K562 (cell line): ENCODE results near the gene PCDHA13. TPM values are rescaled to one million over a fixed set of nuclear protein-coding genes. Genes with fewer than 3 reads are reported as not detected.
"Not testable (repeated sequence)": the region's sequence is repeated elsewhere in the genome, so short reads cannot be mapped to it uniquely, and the experiment has no call there.

ENCODE experiments used
- ATAC-seq: fragments of 200-7000 bp; cut with Tn5 transposase; 3 replicates; pipeline ENCODE4 v1.9.1; 2020; ENCODE audit warnings: moderate library complexity
- BruUV-seq: library from RNA; stranded (reverse); fragments of 400-500 nt; replicated peaks from 2 replicates; lab custom pipeline; 2021; lab: Mats Ljungman, UMichigan
- CTCF ChIA-PET: fragments of 300-600 bp; formaldehyde crosslinking; extraction: SDS; loops from one replicate; lab custom pipeline; 2021; ENCODE audit warnings: low intra/inter-chr PET ratio; lab: Yijun Ruan, JAX
- POLR2A ChIA-PET: fragments of 300-600, 350-650 bp; sonication (Branson Sonifier 250); formaldehyde crosslinking; extraction: SDS; loops from one replicate; lab custom pipeline; 2021; ENCODE audit warnings: antibody characterized with exemption, inconsistent platforms; lab: Yijun Ruan, JAX
- DNase-seq, 4 experiments: peaks; one replicate each; pipeline versions ENCODE4 v3.0.0 to v3.0.0-alpha.2; 2011 to 2018; ENCODE audit warnings: low spot score in 3 of 4, mixed read lengths in 3 of 4; ENCODE audit errors: extremely low read depth in 1 of 4
- FAIRE-seq: peaks from 2 replicates; lab custom pipeline; 2011; peaks lifted over from hg19 to GRCh38; lab: Jason Lieb, UNC
- H2AFZ ChIP-seq: 2 replicates; pipeline ENCODE4 v1.6.0; 2011; ENCODE audit warnings: low read depth, low read length, control low read depth, inconsistent platforms
- H3K27ac ChIP-seq: fragments of 200-600 bp; 3 replicates; pipeline ENCODE4 v1.8.0; 2011; ENCODE audit warnings: low read depth, mild to moderate bottlenecking, control low read depth, inconsistent platforms, low read length, moderate library complexity, mixed read lengths; ENCODE audit errors: extremely low read depth
- H3K27me3 ChIP-seq, 2 experiments: fragments of 300-600 bp in 1 of 2; 2 replicates in 1 of 2; 3 replicates in 1 of 2; pipeline versions ENCODE4 v1.6.0 to v1.8.0; 2011; ENCODE audit warnings: inconsistent platforms in 2 of 2, low read length in 2 of 2, mild to moderate bottlenecking in 1 of 2, mixed read lengths in 1 of 2, moderate library complexity in 1 of 2; ENCODE audit not compliant: control insufficient read depth in 2 of 2, insufficient read depth in 2 of 2
- H3K36me3 ChIP-seq: fragments of 300-600 bp; 3 replicates; pipeline ENCODE4 v1.8.0; 2011; ENCODE audit warnings: mild to moderate bottlenecking, low read length, inconsistent platforms; ENCODE audit not compliant: control insufficient read depth, insufficient read depth
- H3K4me1 ChIP-seq, 2 experiments: fragments of 200-600 bp in 1 of 2; replicated peaks in 1 of 2; 2 replicates in 1 of 2; 3 replicates in 1 of 2; pipeline versions ENCODE4 v1.5.1 to v1.8.0; 2011; ENCODE audit warnings: inconsistent platforms in 2 of 2, low read length in 2 of 2, mild to moderate bottlenecking in 1 of 2, mixed read lengths in 1 of 2, moderate library complexity in 1 of 2; ENCODE audit not compliant: control insufficient read depth in 2 of 2, insufficient read depth in 2 of 2
- H3K4me2 ChIP-seq: 2 replicates; pipeline ENCODE4 v1.6.1; 2011; ENCODE audit warnings: low read length, control low read depth, inconsistent platforms, mixed read lengths; ENCODE audit not compliant: insufficient read depth
- H3K4me3 ChIP-seq: fragments of 200-600 bp; sonication (generic), shearing (Covaris generic); 2 replicates; pipeline ENCODE4 v1.5.1; 2016; ENCODE audit warnings: control low read depth, inconsistent platforms
- H3K79me2 ChIP-seq: fragments of 200-600 bp; 3 replicates; pipeline ENCODE4 v1.8.0; 2011; ENCODE audit warnings: low read length, inconsistent platforms; ENCODE audit not compliant: control insufficient read depth, insufficient read depth
- H3K9ac ChIP-seq, 2 experiments: 2 replicates each; pipeline versions ENCODE4 v1.6.0 to v1.6.1; 2011; ENCODE audit warnings: low read depth in 2 of 2, low read length in 2 of 2, control low read depth in 1 of 2, inconsistent platforms in 1 of 2, mild to moderate bottlenecking in 1 of 2, mixed read lengths in 1 of 2; ENCODE audit not compliant: insufficient read depth in 1 of 2
- H3K9me1 ChIP-seq: one replicate; pipeline ENCODE4 v1.6.0; 2011; ENCODE audit warnings: inconsistent platforms, mild to moderate bottlenecking, low read length, moderate library complexity; ENCODE audit not compliant: control insufficient read depth, insufficient read depth
- H3K9me3 ChIP-seq: replicated peaks from 2 replicates; pipeline ENCODE4 v1.5.1; 2011; ENCODE audit warnings: low read depth, low read length, inconsistent platforms; ENCODE audit not compliant: control insufficient read depth, insufficient read depth
- H4K20me1 ChIP-seq: replicated peaks from 2 replicates; pipeline ENCODE4 v1.6.1; 2011; ENCODE audit warnings: low read length, inconsistent platforms, mixed read lengths; ENCODE audit not compliant: control insufficient read depth, insufficient read depth
- CTCF ChIP-seq, 3 experiments: IDR thresholded peaks in 2 of 3; conservative IDR thresholded peaks in 1 of 3; 2 replicates each; pipeline ENCODE4 v1.5.1; 2011 to 2012; ENCODE audit warnings: low read length in 3 of 3, mild to moderate bottlenecking in 3 of 3, control low read depth in 2 of 3, improper control_type of control experiment in 1 of 3, inconsistent platforms in 1 of 3, low read depth in 1 of 3, mixed read lengths in 1 of 3, moderate library complexity in 1 of 3; ENCODE audit not compliant: insufficient read depth in 2 of 3
- WGBS: fragments of 100-300 bp; shearing (Covaris generic); methylation state at CpG from one replicate; pipeline ENCODE4 v1.1.6; 2016; ENCODE audit warnings: low coverage, mixed read lengths; ENCODE audit not compliant: insufficient coverage; ENCODE audit errors: missing lambda C conversion rate; 5-methylcytosine and 5-hydroxymethylcytosine counted together
- in situ Hi-C: fragments of 300-500 bp; cut with MboI; formaldehyde crosslinking; loops from 4 replicates; pipeline ENCODE4 v1.15.0; 2018; ENCODE audit warnings: inconsistent platforms, mixed read lengths
- intact Hi-C: fragments of 100-400 bp; cut with micrococcal nuclease; formaldehyde crosslinking; loops from 2 replicates; pipeline ENCODE4 v1.14.2; 2022
- polyA plus RNA-seq, 8 experiments: library from polyadenylated mRNA; depleted of rRNA in 4 of 8; stranded (reverse) in 5 of 8; unstranded in 3 of 8; fragments of >200 nt; fragmentation: Nextera tagmentation in 2 of 8; fragmentation: Illumina TruSeq in 1 of 8; extraction: Ambion mirVana in 2 of 8; extraction: Trizol in 1 of 8; gene quantifications; 2 replicates each; pipeline versions ENCODE4 v1.2.1 to v1.2.3, GENCODE V29; 2011 to 2014; ENCODE audit warnings: inconsistent platforms in 1 of 8, missing spikeins in 1 of 8
- total RNA-seq, 7 experiments: library from RNA; depleted of rRNA in 6 of 7; stranded (reverse); fragments of >200 nt in 6 of 7; fragmentation: Illumina TruSeq in 2 of 7; extraction: Trizol in 2 of 7; gene quantifications; 2 replicates each; pipeline versions ENCODE4 v1.2.1 to v1.2.3, GENCODE V29; 2011 to 2021; ENCODE audit warnings: low replicate concordance in 1 of 7

PCDHA13 gene
- total and polyA plus RNA-seq, 9 of the 15 experiments (the other 6 are each of a cell fraction or from before 2014, with no cell fraction given) = not detected

- BruUV-seq, H2AFZ ChIP-seq, CTCF ChIA-PET, in situ Hi-C loops, H3K4me2 ChIP-seq, H3K79me2 ChIP-seq, H3K9me3 ChIP-seq, H3K9me1 ChIP-seq, H3K36me3 ChIP-seq, intact Hi-C loops, POLR2A ChIA-PET, H3K27me3 ChIP-seq, H3K4me1 ChIP-seq, DNase-seq, H4K20me1 ChIP-seq, FAIRE-seq, H3K4me3 ChIP-seq, H3K27ac ChIP-seq: not testable (repeated sequence)
- WGBS = 15% methylated on average over 29 of the region's 48 CpGs
- peak in 1 of 3 experiments; percentile 14; a peak in 1 of 6 replicates for TF ChIP-seq CTCF (IDR thresholded peaks at IDR 0.05 in 2 of 3, conservative IDR thresholded peaks at IDR 0.05 in 1 of 3; ENCODE audit: insufficient read depth in 2 of 3, low read depth in 1 of 3, low read length in 3 of 3)
- TF ChIP-seq, all 486 proteins: peak for 1; not testable (repeated sequence) for 485
- peak; percentile 61; the same call in 1 of the 3 replicates for ATAC-seq
- H3K9ac ChIP-seq = not testable (repeated sequence)
Observed at GRCh38 chr5:140848139-140849102, 33.5 kb upstream of the PCDHA13 start, which contains the start of gene PCDHA9. TSS of gene PCDHA9 (plus strand) at chr5:140848382. CDS start at chr5:140848496, 114 bp downstream.

- H3K79me2 ChIP-seq, H3K9ac ChIP-seq, H3K9me1 ChIP-seq, H3K27ac ChIP-seq, H3K4me2 ChIP-seq, H3K9me3 ChIP-seq, H3K4me3 ChIP-seq, ATAC-seq, H3K36me3 ChIP-seq, CTCF ChIA-PET, POLR2A ChIA-PET, FAIRE-seq, H3K4me1 ChIP-seq, in situ Hi-C loops, H4K20me1 ChIP-seq, BruUV-seq, intact Hi-C loops, H2AFZ ChIP-seq, DNase-seq, H3K27me3 ChIP-seq: not testable (repeated sequence)
- 20% methylated on average over 55 of the region's 101 CpGs for WGBS
Observed at GRCh38 chr5:140849831-140850634, 31.9 kb upstream of the PCDHA13 start.
